Thyroid gland (tissue), 4 donors: ENCODE results near the gene SPNS2. TPM values are rescaled to one million over a fixed set of nuclear protein-coding genes. Genes with fewer than 3 reads are reported as not detected.

Experiments used
- DNase-seq, 2 donors: peaks; one replicate each; pipeline ENCODE4 v3.0.0-alpha.2; 2019
- H3K27ac ChIP-seq, 3 donors: fragments of 200-600 bp; sonication (generic); 1 replicate in 2 of 3; 2 replicates in 1 of 3; pipeline ENCODE4 v1.5.1; 2016 to 2019; ENCODE audit warnings: mild to moderate bottlenecking in 1 of 3, moderate library complexity in 1 of 3
- H3K27me3 ChIP-seq: fragments of 200-600 bp; sonication (generic); one replicate; pipeline ENCODE4 v1.5.1; 2019
- H3K36me3 ChIP-seq, 2 donors: fragments of 200-600 bp; sonication (generic); one replicate each; pipeline ENCODE4 v1.5.1; 2016 to 2019
- H3K4me1 ChIP-seq, 2 donors: fragments of 200-600 bp; sonication (generic); one replicate each; pipeline ENCODE4 v1.5.1; 2017 to 2019
- H3K4me3 ChIP-seq, 3 donors: fragments of 200-600 bp; sonication (generic); replicated peaks in 1 of 3; 1 replicate in 2 of 3; 2 replicates in 1 of 3; pipeline ENCODE4 v1.5.1; 2016; ENCODE audit warnings: mild to moderate bottlenecking in 1 of 3
- H3K9me3 ChIP-seq: fragments of 200-600 bp; sonication (generic); one replicate; pipeline ENCODE4 v1.5.1; 2017
- CTCF ChIP-seq, 6 experiments: fragments of 200-600 bp in 3 of 6; fragments of 450-650 bp in 3 of 6; sonication (generic) in 3 of 6; IDR thresholded peaks; one replicate each; pipeline ENCODE4 v1.5.1; 2016 to 2019; ENCODE audit warnings: antibody characterized with exemption in 6 of 6, mild to moderate bottlenecking in 2 of 6, inconsistent platforms in 1 of 6, moderate library complexity in 1 of 6
- POLR2A ChIP-seq, 2 donors: fragments of 450-650 bp; IDR thresholded peaks; one replicate each; pipeline ENCODE4 v1.6.1; 2017; ENCODE audit warnings: antibody characterized with exemption in 2 of 2, mild to moderate bottlenecking in 2 of 2, moderate library complexity in 1 of 2
- WGBS, 2 donors: methylation state at CpG; one replicate each; pipeline ENCODE4 v1.1.5; 2017; 5-methylcytosine and 5-hydroxymethylcytosine counted together
- intact Hi-C: fragments of 100-400 bp; cut with DNase I; formaldehyde crosslinking; loops from one replicate; pipeline ENCODE4 v1.15.1; 2023
- total RNA-seq, 4 donors: library from RNA; depleted of rRNA; stranded (reverse); fragments of >200 nt; gene quantifications; one replicate each; pipeline ENCODE4 v1.2.3, GENCODE V29; 2016

SPNS2 gene
- total RNA-seq, 4 donors from 2014 or later = 5.6 to 16.3 (median 8.1) TPM

GRCh38 chr17:4573115-4573514 is 74.4 kb downstream of the SPNS2 start:
- 68 to 79% methylated on average over 4 of the region's 4 CpGs for WGBS, 2 donors
- Histone ChIP-seq H3K36me3 (no peaks in the 10 kb centered on the region), H3K4me1 (no peaks in the 10 kb centered on the region), H3K4me3 (no peak overlapping the region), H3K9me3 (no peaks in the 10 kb centered on the region), H3K27me3 (no peaks in the 10 kb centered on the region), H3K27ac (no peak overlapping the region)
- TF ChIP-seq CTCF (IDR thresholded peaks at IDR 0.05) (no peak), POLR2A (IDR thresholded peaks at IDR 0.05) (no peak)
- intact Hi-C loops = no loop called here
- DNase-seq = no peak

- TF ChIP-seq CTCF (IDR thresholded peaks at IDR 0.05) = no peak
- no peak for TF ChIP-seq POLR2A (IDR thresholded peaks at IDR 0.05)
- WGBS, 2 donors = 72 to 79% methylated on average over 7 of the region's 7 CpGs
- no peaks in the 10 kb centered on the region for H3K27me3 ChIP-seq
- intact Hi-C loops = no loop called here
- no peak overlapping the region for H3K4me3 ChIP-seq
- no peak for DNase-seq
- H3K36me3 ChIP-seq = no peaks in the 10 kb centered on the region
- no peaks in the 10 kb centered on the region for H3K9me3 ChIP-seq
- no peaks in the 10 kb centered on the region for H3K4me1 ChIP-seq
- no peak overlapping the region for H3K27ac ChIP-seq
Measured at GRCh38 chr17:4573669-4574068, 75.0 kb downstream of the SPNS2 start.

- H3K4me3 ChIP-seq = no peak overlapping the region
- WGBS, 2 donors = 94 to 96% methylated on average over 9 of the region's 9 CpGs
- H3K36me3 ChIP-seq = no peaks in the 10 kb centered on the region
- DNase-seq = no peak
- no peak for TF ChIP-seq CTCF (IDR thresholded peaks at IDR 0.05)
- TF ChIP-seq POLR2A (IDR thresholded peaks at IDR 0.05) = no peak
- H3K27me3 ChIP-seq = no peaks in the 10 kb centered on the region
- intact Hi-C loops = no loop called here
- no peaks in the 10 kb centered on the region for H3K4me1 ChIP-seq
- no peak overlapping the region for H3K27ac ChIP-seq
- H3K9me3 ChIP-seq = no peaks in the 10 kb centered on the region
Measured at GRCh38 chr17:4574448-4575045, 75.9 kb downstream of the SPNS2 start.

- no peaks in the 10 kb centered on the region for H3K9me3 ChIP-seq
- intact Hi-C loops = no loop called here
Measured at GRCh38 chr17:4576161-4576558, 77.5 kb downstream of the SPNS2 start.

More at GRCh38 chr17:4576161-4576558, 77.5 kb downstream of the SPNS2 start:
- no peak overlapping the region for H3K27ac ChIP-seq
- DNase-seq = no peak
- H3K36me3 ChIP-seq = no peaks in the 10 kb centered on the region
- TF ChIP-seq POLR2A (IDR thresholded peaks at IDR 0.05) = no peak
- TF ChIP-seq CTCF (IDR thresholded peaks at IDR 0.05) = no peak
- H3K27me3 ChIP-seq = no peaks in the 10 kb centered on the region
- 71 to 81% methylated on average over 6 of the region's 6 CpGs for WGBS, 2 donors
- H3K4me1 ChIP-seq = no peaks in the 10 kb centered on the region
- H3K4me3 ChIP-seq = no peak overlapping the region
